ENCODE measurements around the gene ROMO1.
"Not testable (repeated sequence)": the region's sequence is repeated elsewhere in the genome, so short reads cannot be mapped to it uniquely, and the experiment has no call there.

DNA sequence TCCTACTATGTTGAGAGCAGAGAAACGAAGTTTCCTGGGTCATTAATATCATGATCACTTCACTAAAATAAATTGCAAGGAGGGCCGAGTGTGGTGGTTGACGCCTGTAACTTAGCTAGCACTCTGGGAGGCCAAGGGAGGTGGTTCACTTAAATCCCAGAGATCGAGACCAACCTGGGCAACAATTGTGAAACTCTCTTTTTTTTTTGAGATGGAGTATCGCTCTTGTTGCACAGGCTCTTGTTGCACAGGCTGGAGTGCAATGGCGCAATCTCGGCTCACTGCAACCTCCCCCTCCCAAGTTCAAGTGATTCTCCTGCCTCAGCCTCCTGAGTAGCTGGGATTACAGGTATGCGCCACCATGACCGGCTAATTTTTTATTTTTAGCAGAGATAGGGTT, 13.9 kb downstream of the ROMO1 start:
- not testable (repeated sequence) for TF ChIP-seq POLR2A (IDR thresholded peaks at IDR 0.05; ENCODE audit: low read length); PBX3 (IDR thresholded peaks at IDR 0.05); SMC3 (IDR thresholded peaks at IDR 0.05); NPAS2 (CRISPR knock-in tag; IDR thresholded peaks at IDR 0.05; ENCODE audit: borderline replicate concordance); RCOR1 (IDR thresholded peaks at IDR 0.05; ENCODE audit: low read depth, low read length); REST (IDR thresholded peaks at IDR 0.05); EP300 (IDR thresholded peaks at IDR 0.05); USF2 (IDR thresholded peaks at IDR 0.05); RAD21 (conservative IDR thresholded peaks at IDR 0.05 in 1 of 2, IDR thresholded peaks at IDR 0.05 in 1 of 2); ELK1 (IDR thresholded peaks at IDR 0.05; ENCODE audit: low read depth, low read length); MAX (IDR thresholded peaks at IDR 0.05)
- TF ChIP-seq, protein P1, sequence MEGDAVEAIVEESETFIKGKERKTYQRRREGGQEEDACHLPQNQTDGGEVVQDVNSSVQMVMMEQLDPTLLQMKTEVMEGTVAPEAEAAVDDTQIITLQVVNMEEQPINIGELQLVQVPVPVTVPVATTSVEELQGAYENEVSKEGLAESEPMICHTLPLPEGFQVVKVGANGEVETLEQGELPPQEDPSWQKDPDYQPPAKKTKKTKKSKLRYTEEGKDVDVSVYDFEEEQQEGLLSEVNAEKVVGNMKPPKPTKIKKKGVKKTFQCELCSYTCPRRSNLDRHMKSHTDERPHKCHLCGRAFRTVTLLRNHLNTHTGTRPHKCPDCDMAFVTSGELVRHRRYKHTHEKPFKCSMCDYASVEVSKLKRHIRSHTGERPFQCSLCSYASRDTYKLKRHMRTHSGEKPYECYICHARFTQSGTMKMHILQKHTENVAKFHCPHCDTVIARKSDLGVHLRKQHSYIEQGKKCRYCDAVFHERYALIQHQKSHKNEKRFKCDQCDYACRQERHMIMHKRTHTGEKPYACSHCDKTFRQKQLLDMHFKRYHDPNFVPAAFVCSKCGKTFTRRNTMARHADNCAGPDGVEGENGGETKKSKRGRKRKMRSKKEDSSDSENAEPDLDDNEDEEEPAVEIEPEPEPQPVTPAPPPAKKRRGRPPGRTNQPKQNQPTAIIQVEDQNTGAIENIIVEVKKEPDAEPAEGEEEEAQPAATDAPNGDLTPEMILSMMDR (IDR thresholded peaks at IDR 0.05), result not testable (repeated sequence)
- TF ChIP-seq, protein P2, sequence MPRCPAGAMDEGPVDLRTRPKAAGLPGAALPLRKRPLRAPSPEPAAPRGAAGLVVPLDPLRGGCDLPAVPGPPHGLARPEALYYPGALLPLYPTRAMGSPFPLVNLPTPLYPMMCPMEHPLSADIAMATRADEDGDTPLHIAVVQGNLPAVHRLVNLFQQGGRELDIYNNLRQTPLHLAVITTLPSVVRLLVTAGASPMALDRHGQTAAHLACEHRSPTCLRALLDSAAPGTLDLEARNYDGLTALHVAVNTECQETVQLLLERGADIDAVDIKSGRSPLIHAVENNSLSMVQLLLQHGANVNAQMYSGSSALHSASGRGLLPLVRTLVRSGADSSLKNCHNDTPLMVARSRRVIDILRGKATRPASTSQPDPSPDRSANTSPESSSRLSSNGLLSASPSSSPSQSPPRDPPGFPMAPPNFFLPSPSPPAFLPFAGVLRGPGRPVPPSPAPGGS (IDR thresholded peaks at IDR 0.05), result not testable (repeated sequence)

Data from A549 (cell line).